Measurements from ENCODE around the gene TRAPPC1. TPM values are rescaled to one million over a fixed set of nuclear protein-coding genes. Genes with fewer than 3 reads are reported as not detected.
A peak's percentile ranks its signal among the peaks of the same experiment; 100 is the strongest.

TRAPPC1 gene
- total RNA-seq, 2 donors from 2014 or later = 14.6 to 36.1 TPM

DNA sequence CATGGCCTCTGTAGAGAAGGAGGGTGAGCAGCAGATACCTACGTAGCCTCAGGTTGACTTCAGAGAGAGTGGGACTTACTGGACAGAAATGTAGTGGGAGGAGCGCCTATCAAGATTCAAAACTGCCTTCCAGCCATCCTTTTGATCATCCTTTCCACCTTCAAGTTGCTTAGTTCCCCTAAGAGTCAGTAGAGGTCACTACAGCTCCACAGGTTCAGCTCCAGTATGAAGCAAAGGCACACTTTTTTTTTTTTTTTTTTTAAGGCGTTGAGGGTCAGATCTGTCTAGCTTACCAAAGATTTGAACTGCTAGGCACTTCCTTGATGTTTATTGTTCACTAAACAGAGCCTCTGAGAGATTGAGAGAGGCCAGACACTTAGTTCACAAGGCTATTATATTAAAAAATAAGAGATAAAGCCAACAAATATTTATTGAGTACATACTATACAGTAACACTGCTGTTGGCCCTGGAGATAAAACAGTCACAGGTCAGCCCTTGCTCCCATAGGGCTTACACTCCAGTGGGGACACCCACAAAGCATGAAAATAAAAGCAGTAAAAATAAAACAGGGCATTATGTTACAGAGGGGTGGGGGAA is 18.7 kb downstream of the TRAPPC1 start:
- DNase-seq (ENCODE audit: low spot score) = no peak
- ATAC-seq (ENCODE audit: insufficient number of reproducible peaks, low FRiP score, low read depth) = no peak
- H3K9me3 ChIP-seq = no peaks in the 10 kb centered on the region
- peak; percentile 58 for TF ChIP-seq CTCF (IDR thresholded peaks at IDR 0.05)
- no peaks in the 10 kb centered on the region for H3K27me3 ChIP-seq (replicated peaks; ENCODE audit: insufficient read depth)
- peaks cover 28% of the 10 kb centered on the region for H3K36me3 ChIP-seq
- no peak overlapping the region for H3K4me3 ChIP-seq
- H3K27ac ChIP-seq = no peak overlapping the region
- H3K4me1 ChIP-seq (ENCODE audit: control insufficient read depth in 1 of 2, low read depth in 2 of 2) = peaks cover 6 to 19% of the 10 kb centered on the region in 2 donors

DNA sequence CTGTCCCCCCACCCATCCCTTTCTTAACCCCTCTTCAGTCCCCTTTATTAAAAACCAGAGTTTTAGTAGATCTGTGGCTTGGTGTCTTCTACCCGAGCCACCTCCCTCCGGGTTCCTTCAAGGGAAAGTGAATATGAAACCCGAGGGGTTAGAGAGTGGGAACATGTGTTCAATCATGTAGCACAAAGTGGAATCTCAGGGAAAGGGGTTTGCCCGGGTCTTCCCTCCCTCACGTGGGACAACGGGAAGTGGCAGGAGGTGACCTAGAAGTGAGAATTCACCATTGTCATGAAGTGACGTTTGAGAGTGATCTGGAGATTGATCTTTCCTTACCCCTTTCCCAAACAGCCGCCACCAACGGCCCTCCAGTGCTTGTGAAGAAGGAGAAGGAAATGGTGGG is 20.6 kb downstream of the TRAPPC1 start:
- ATAC-seq (ENCODE audit: insufficient number of reproducible peaks, low FRiP score, low read depth) = no peak
- peaks cover 41% of the 10 kb centered on the region for H3K36me3 ChIP-seq

DNA sequence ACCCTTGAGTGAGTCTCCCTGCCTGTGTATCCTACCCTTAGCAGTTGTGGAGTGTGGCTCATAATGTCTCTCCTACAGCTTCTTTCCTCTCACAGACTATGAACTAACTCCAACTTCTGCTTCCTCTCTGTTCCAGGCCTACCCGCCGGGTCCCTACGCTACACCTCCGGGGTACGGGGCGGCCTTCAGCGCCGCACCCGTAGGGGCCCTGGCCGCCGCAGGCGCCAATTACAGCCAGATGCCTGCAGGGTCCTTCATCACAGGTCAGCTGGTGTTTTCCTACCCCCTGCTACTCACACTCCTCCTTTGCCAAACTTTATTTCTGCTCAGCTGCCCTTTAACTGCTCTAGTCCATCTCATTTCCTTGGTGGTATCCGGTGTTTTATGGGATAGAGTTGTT is 21.0 kb downstream of the TRAPPC1 start:
- Histone ChIP-seq H3K4me3 (no peak overlapping the region), H3K27ac (no peak overlapping the region), H3K9me3 (no peaks in the 10 kb centered on the region), H3K36me3 (peaks cover 45% of the 10 kb centered on the region), H3K27me3 (replicated peaks; ENCODE audit: insufficient read depth) (no peaks in the 10 kb centered on the region), H3K4me1 (ENCODE audit: control insufficient read depth in 1 of 2, low read depth in 2 of 2) (peaks cover 0 to 8% of the 10 kb centered on the region in 2 donors)
- DNase-seq (ENCODE audit: low spot score) (no peak), ATAC-seq (ENCODE audit: insufficient number of reproducible peaks, low FRiP score, low read depth) (no peak)
- TF ChIP-seq CTCF (IDR thresholded peaks at IDR 0.05) = no peak

More for the DNA sequence above, 20.6 kb downstream of the TRAPPC1 start:
- no peak for DNase-seq (ENCODE audit: low spot score)
- Histone ChIP-seq H3K9me3 (no peaks in the 10 kb centered on the region), H3K27me3 (replicated peaks; ENCODE audit: insufficient read depth) (no peaks in the 10 kb centered on the region), H3K4me3 (no peak overlapping the region), H3K4me1 (ENCODE audit: control insufficient read depth in 1 of 2, low read depth in 2 of 2) (peaks cover 0 to 9% of the 10 kb centered on the region in 2 donors), H3K27ac (no peak overlapping the region)
- TF ChIP-seq CTCF (IDR thresholded peaks at IDR 0.05) = no peak

GRCh38 chr17:7910281-7910680 is 21.5 kb downstream of the TRAPPC1 start:
- no peak for TF ChIP-seq CTCF (IDR thresholded peaks at IDR 0.05)
- Histone ChIP-seq H3K27me3 (replicated peaks; ENCODE audit: insufficient read depth) (no peaks in the 10 kb centered on the region), H3K4me3 (no peak overlapping the region), H3K27ac (no peak overlapping the region), H3K36me3 (peaks cover 49% of the 10 kb centered on the region), H3K9me3 (no peaks in the 10 kb centered on the region), H3K4me1 (ENCODE audit: control insufficient read depth in 1 of 2, low read depth in 2 of 2) (peaks cover 0 to 6% of the 10 kb centered on the region in 2 donors)
- no peak for DNase-seq (ENCODE audit: low spot score)
- no peak for ATAC-seq (ENCODE audit: insufficient number of reproducible peaks, low FRiP score, low read depth)

- ATAC-seq (ENCODE audit: insufficient number of reproducible peaks, low FRiP score, low read depth) (no peak), DNase-seq (ENCODE audit: low spot score) (no peak)
- Histone ChIP-seq H3K4me3 (no peak overlapping the region), H3K27me3 (replicated peaks; ENCODE audit: insufficient read depth) (no peaks in the 10 kb centered on the region), H3K27ac (no peak overlapping the region), H3K36me3 (peaks cover 61% of the 10 kb centered on the region), H3K9me3 (no peaks in the 10 kb centered on the region), H3K4me1 (ENCODE audit: control insufficient read depth in 1 of 2, low read depth in 2 of 2) (no peaks in the 10 kb centered on the region)
- TF ChIP-seq CTCF (IDR thresholded peaks at IDR 0.05) = no peak
Observed at GRCh38 chr17:7909089-7909488, 22.7 kb downstream of the TRAPPC1 start.

Measured in thoracic aorta (tissue), 2 donors.